GM18951 (cell line): ENCODE measurements around the gene RASL10A.

Experiments
- POLR2A ChIP-seq: IDR thresholded peaks from 4 replicates; pipeline ENCODE4 v1.6.1; 2011; ENCODE audit warnings: mild to moderate bottlenecking; ENCODE audit not compliant: insufficient read length, insufficient read depth; ENCODE audit errors: extremely low read depth
- in situ Hi-C: fragments of 300-500 bp; cut with MboI; formaldehyde crosslinking; loops from one replicate; pipeline ENCODE4 v1.12.0; 2022; ENCODE audit warnings: low sequenced_read_pairs, mixed read lengths, inconsistent platforms; ENCODE audit not compliant: unreplicated experiment

RASL10A gene

GRCh38 chr22:29300467-29300806, 15.1 kb downstream of the RASL10A start:
- in situ Hi-C loops, result no loop called here
- TF ChIP-seq POLR2A, result no peak

GRCh38 chr22:29299136-29299900, 16.2 kb downstream of the RASL10A start:
- TF ChIP-seq POLR2A, result no peak
- in situ Hi-C loops, result no loop called here

GRCh38 chr22:29298641-29299040, 16.9 kb downstream of the RASL10A start:
- no peak for TF ChIP-seq POLR2A
- in situ Hi-C loops, result no loop called here

- in situ Hi-C loops, result no loop called here
- TF ChIP-seq POLR2A, result no peak
Observed at GRCh38 chr22:29292379-29292778, 23.1 kb downstream of the RASL10A start.

GRCh38 chr22:29291215-29291614, 24.3 kb downstream of the RASL10A start:
- TF ChIP-seq POLR2A, result no peak
- in situ Hi-C loops, result no loop called here

- in situ Hi-C loops, result no loop called here
Observed at GRCh38 chr22:29290061-29290460, 25.4 kb downstream of the RASL10A start.

GRCh38 chr22:29288837-29289236, 26.7 kb downstream of the RASL10A start:
- in situ Hi-C loops, result no loop called here
- no peak for TF ChIP-seq POLR2A

More at GRCh38 chr22:29290061-29290460, 25.4 kb downstream of the RASL10A start:
- TF ChIP-seq POLR2A, result no peak

- no peak for TF ChIP-seq POLR2A
- in situ Hi-C loops, result no loop called here
Observed at GRCh38 chr22:29284196-29284595, 31.3 kb downstream of the RASL10A start.

GRCh38 chr22:29277927-29278326, 37.6 kb downstream of the RASL10A start:
- no peak for TF ChIP-seq POLR2A
- in situ Hi-C loops, result no loop called here

GRCh38 chr22:29275819-29276565, 39.5 kb downstream of the RASL10A start:
- in situ Hi-C loops, result no loop called here
- TF ChIP-seq POLR2A, result no peak

- TF ChIP-seq POLR2A, result no peak
- in situ Hi-C loops, result no loop called here
Observed at GRCh38 chr22:29275167-29275566, 40.3 kb downstream of the RASL10A start.

GRCh38 chr22:29272624-29273023, 42.9 kb downstream of the RASL10A start:
- in situ Hi-C loops, result no loop called here
- TF ChIP-seq POLR2A, result no peak

GRCh38 chr22:29270475-29271271, 44.8 kb downstream of the RASL10A start:
- in situ Hi-C loops, result no loop called here
- no peak for TF ChIP-seq POLR2A

- in situ Hi-C loops, result no loop called here
- peak; percentile 11 for TF ChIP-seq POLR2A
Observed at GRCh38 chr22:29269731-29270474, 45.6 kb downstream of the RASL10A start.
